ENCODE results near the gene TOMM5.

- TF ChIP-seq, protein P1, sequence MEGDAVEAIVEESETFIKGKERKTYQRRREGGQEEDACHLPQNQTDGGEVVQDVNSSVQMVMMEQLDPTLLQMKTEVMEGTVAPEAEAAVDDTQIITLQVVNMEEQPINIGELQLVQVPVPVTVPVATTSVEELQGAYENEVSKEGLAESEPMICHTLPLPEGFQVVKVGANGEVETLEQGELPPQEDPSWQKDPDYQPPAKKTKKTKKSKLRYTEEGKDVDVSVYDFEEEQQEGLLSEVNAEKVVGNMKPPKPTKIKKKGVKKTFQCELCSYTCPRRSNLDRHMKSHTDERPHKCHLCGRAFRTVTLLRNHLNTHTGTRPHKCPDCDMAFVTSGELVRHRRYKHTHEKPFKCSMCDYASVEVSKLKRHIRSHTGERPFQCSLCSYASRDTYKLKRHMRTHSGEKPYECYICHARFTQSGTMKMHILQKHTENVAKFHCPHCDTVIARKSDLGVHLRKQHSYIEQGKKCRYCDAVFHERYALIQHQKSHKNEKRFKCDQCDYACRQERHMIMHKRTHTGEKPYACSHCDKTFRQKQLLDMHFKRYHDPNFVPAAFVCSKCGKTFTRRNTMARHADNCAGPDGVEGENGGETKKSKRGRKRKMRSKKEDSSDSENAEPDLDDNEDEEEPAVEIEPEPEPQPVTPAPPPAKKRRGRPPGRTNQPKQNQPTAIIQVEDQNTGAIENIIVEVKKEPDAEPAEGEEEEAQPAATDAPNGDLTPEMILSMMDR (conservative IDR thresholded peaks at IDR 0.05; ENCODE audit: low read depth, low read length), result no peak
- TF ChIP-seq EZH2 (IDR thresholded peaks at IDR 0.05; ENCODE audit: low read length, unreplicated experiment), result no peak
- TF ChIP-seq EZH2phosphoT487 (IDR thresholded peaks at IDR 0.05; ENCODE audit: borderline replicate concordance, low read length), result no peak
These were observed 15.9 kb upstream of the TOMM5 start for GRCh38 chr9:37608250-37608649.

Data from PC-3 (cell line).